Smooth muscle cell (in vitro differentiated cells): ENCODE measurements around the gene ADNP. TPM values are rescaled to one million over a fixed set of nuclear protein-coding genes. Genes with fewer than 3 reads are reported as not detected.

ENCODE experiments used
- DNase-seq: peaks from one replicate; lab custom pipeline; 2025; ENCODE audit not compliant: unreplicated experiment; lab: John Stamatoyannopoulos, UW
- H2AFZ ChIP-seq: fragments of 200-600 bp; sonication (generic); 2 replicates; pipeline ENCODE4 v1.6.0; 2016; ENCODE audit warnings: antibody characterized with exemption, low read depth, mild to moderate bottlenecking
- H3F3A ChIP-seq: fragments of 200-600 bp; sonication (generic); 2 replicates; pipeline ENCODE4 v1.6.0; 2017; ENCODE audit warnings: antibody characterized with exemption, low read depth
- H3K27ac ChIP-seq: fragments of 200-600 bp; sonication (generic); 2 replicates; pipeline ENCODE4 v1.5.1; 2016; ENCODE audit warnings: low read depth, mild to moderate bottlenecking
- H3K27me3 ChIP-seq: fragments of 200-600 bp; sonication (generic); 2 replicates; pipeline ENCODE4 v1.6.1; 2016; ENCODE audit warnings: low read depth, mild to moderate bottlenecking
- H3K36me3 ChIP-seq: fragments of 200-600 bp; sonication (generic); 2 replicates; pipeline ENCODE4 v1.5.1; 2016; ENCODE audit warnings: low read depth
- H3K4me1 ChIP-seq: fragments of 200-600 bp; sonication (generic); 2 replicates; pipeline ENCODE4 v1.5.1; 2016; ENCODE audit warnings: low read depth
- H3K4me2 ChIP-seq: fragments of 200-600 bp; sonication (generic); 2 replicates; pipeline ENCODE4 v1.6.0; 2016; ENCODE audit warnings: mild to moderate bottlenecking
- H3K4me3 ChIP-seq: fragments of 200-600 bp; sonication (generic); 2 replicates; pipeline ENCODE4 v1.5.1; 2016; ENCODE audit warnings: mild to moderate bottlenecking
- H3K79me2 ChIP-seq: fragments of 200-600 bp; sonication (generic); 2 replicates; pipeline ENCODE4 v1.6.0; 2016; ENCODE audit warnings: low read depth, mild to moderate bottlenecking
- H3K9ac ChIP-seq: fragments of 200-600 bp; sonication (generic); 2 replicates; pipeline ENCODE4 v1.6.0; 2016; ENCODE audit warnings: low read depth
- H3K9me3 ChIP-seq: fragments of 200-600 bp; sonication (generic); replicated peaks from 2 replicates; pipeline ENCODE4 v1.5.1; 2016; ENCODE audit warnings: low read depth
- H4K20me1 ChIP-seq: fragments of 200-600 bp; sonication (generic); 2 replicates; pipeline ENCODE4 v1.6.0; 2016; ENCODE audit warnings: low read depth
- CTCF ChIP-seq: fragments of 200-600 bp; sonication (generic); IDR thresholded peaks from 2 replicates; pipeline ENCODE4 v1.5.1; 2017; ENCODE audit warnings: borderline replicate concordance, mild to moderate bottlenecking, antibody characterized with exemption; ENCODE audit not compliant: insufficient read depth, poor library complexity, severe bottlenecking
- WGBS: methylation state at CpG from one replicate; pipeline ENCODE4 v1.1.7; 2016; ENCODE audit warnings: low lambda C conversion rate; 5-methylcytosine and 5-hydroxymethylcytosine counted together
- polyA plus RNA-seq: library from polyadenylated mRNA; unstranded; fragments of >200 nt; fragmentation: Nextera tagmentation; extraction: Ambion mirVana; gene quantifications from 2 replicates; pipeline ENCODE4 v1.2.1, GENCODE V29; 2016
- total RNA-seq: library from RNA; depleted of rRNA; stranded (reverse); fragments of >200 nt; gene quantifications from 2 replicates; pipeline ENCODE4 v1.2.3, GENCODE V29; 2014

The ADNP gene
- total and polyA plus RNA-seq, 2 experiments from 2014 or later: 14.2 to 57.4 TPM

GRCh38 chr20:50866036-50866685 is 65.1 kb downstream of the ADNP start:
- Histone ChIP-seq H3F3A (no peaks in the 10 kb centered on the region), H2AFZ (no peak overlapping the region), H3K79me2 (no peaks in the 10 kb centered on the region), H3K27me3 (no peaks in the 10 kb centered on the region), H3K9me3 (no peaks in the 10 kb centered on the region), H3K27ac (no peak overlapping the region), H3K36me3 (no peaks in the 10 kb centered on the region), H3K4me1 (peaks cover 10% of the 10 kb centered on the region), H3K4me2 (no peak overlapping the region), H3K9ac (no peak overlapping the region), H4K20me1 (no peaks in the 10 kb centered on the region), H3K4me3 (no peak overlapping the region)
- no peak for TF ChIP-seq CTCF
- WGBS: 86% methylated on average over 12 of the region's 12 CpGs
- no peak for DNase-seq

- H3K4me2 ChIP-seq: no peak overlapping the region
- no peak for TF ChIP-seq CTCF
- no peaks in the 10 kb centered on the region for H3K79me2 ChIP-seq
- no peak overlapping the region for H3K27ac ChIP-seq
- H3K4me3 ChIP-seq: no peak overlapping the region
- H3K36me3 ChIP-seq: no peaks in the 10 kb centered on the region
- 83% methylated on average over 7 of the region's 7 CpGs for WGBS
- DNase-seq: no peak
- H3K9ac ChIP-seq: no peak overlapping the region
- no peaks in the 10 kb centered on the region for H4K20me1 ChIP-seq
- no peaks in the 10 kb centered on the region for H3K9me3 ChIP-seq
- peaks cover 7% of the 10 kb centered on the region for H3K4me1 ChIP-seq
- H2AFZ ChIP-seq: no peak overlapping the region
- no peaks in the 10 kb centered on the region for H3F3A ChIP-seq
- no peaks in the 10 kb centered on the region for H3K27me3 ChIP-seq
Measured at GRCh38 chr20:50865591-50865990, 65.6 kb downstream of the ADNP start.

GRCh38 chr20:50865114-50865513 is 66.1 kb downstream of the ADNP start:
- no peak overlapping the region for H3K4me3 ChIP-seq
- no peaks in the 10 kb centered on the region for H3F3A ChIP-seq
- DNase-seq: no peak
- no peak overlapping the region for H2AFZ ChIP-seq
- no peak overlapping the region for H3K9ac ChIP-seq
- no peak for TF ChIP-seq CTCF
- H3K4me1 ChIP-seq: peaks cover 2% of the 10 kb centered on the region
- H4K20me1 ChIP-seq: no peaks in the 10 kb centered on the region
- no peaks in the 10 kb centered on the region for H3K9me3 ChIP-seq
- 97% methylated on average over 6 of the region's 6 CpGs for WGBS
- no peak overlapping the region for H3K4me2 ChIP-seq
- H3K27me3 ChIP-seq: no peaks in the 10 kb centered on the region
- no peaks in the 10 kb centered on the region for H3K79me2 ChIP-seq
- no peaks in the 10 kb centered on the region for H3K36me3 ChIP-seq
- no peak overlapping the region for H3K27ac ChIP-seq

- 61% methylated on average over 3 of the region's 3 CpGs for WGBS
- H3K79me2 ChIP-seq: no peaks in the 10 kb centered on the region
- no peak overlapping the region for H3K4me2 ChIP-seq
- no peaks in the 10 kb centered on the region for H3K36me3 ChIP-seq
- no peak overlapping the region for H3K9ac ChIP-seq
- no peaks in the 10 kb centered on the region for H3F3A ChIP-seq
- H4K20me1 ChIP-seq: no peaks in the 10 kb centered on the region
- H3K9me3 ChIP-seq: no peaks in the 10 kb centered on the region
- no peak overlapping the region for H3K4me3 ChIP-seq
- no peaks in the 10 kb centered on the region for H3K27me3 ChIP-seq
- H2AFZ ChIP-seq: no peak overlapping the region
- no peak for TF ChIP-seq CTCF
- DNase-seq: no peak
- no peaks in the 10 kb centered on the region for H3K4me1 ChIP-seq
- H3K27ac ChIP-seq: no peak overlapping the region
Measured at GRCh38 chr20:50862546-50862945, 68.7 kb downstream of the ADNP start.
